Duodenal mucosa (tissue), 2 donors: ENCODE results near the gene CAD.

ENCODE experiments used
- H3K27ac ChIP-seq: one replicate; pipeline ENCODE4 v1.7.0; 2013; ENCODE audit warnings: low read depth, low read length
- H3K27me3 ChIP-seq, 2 donors: one replicate each; pipeline ENCODE4 v1.7.0; 2013; ENCODE audit warnings: low read length in 2 of 2, control low read depth in 1 of 2; ENCODE audit not compliant: insufficient read depth in 2 of 2, control insufficient read depth in 1 of 2
- H3K36me3 ChIP-seq, 2 donors: one replicate each; pipeline ENCODE4 v1.7.0; 2013; ENCODE audit warnings: low read length in 2 of 2, control low read depth in 1 of 2; ENCODE audit not compliant: insufficient read depth in 2 of 2, control insufficient read depth in 1 of 2
- H3K4me1 ChIP-seq, 2 donors: one replicate each; pipeline ENCODE4 v1.7.0; 2013; ENCODE audit warnings: low read length in 2 of 2, control low read depth in 1 of 2; ENCODE audit not compliant: insufficient read depth in 2 of 2, control insufficient read depth in 1 of 2
- H3K4me3 ChIP-seq, 2 donors: one replicate each; pipeline ENCODE4 v1.7.0; 2013; ENCODE audit warnings: low read length in 2 of 2, low read depth in 1 of 2
- H3K9ac ChIP-seq, 2 donors: one replicate each; pipeline ENCODE4 v1.7.0; 2013; ENCODE audit warnings: low read length in 2 of 2, low read depth in 1 of 2
- H3K9me3 ChIP-seq, 2 donors: one replicate each; pipeline ENCODE4 v1.7.0; 2013; ENCODE audit warnings: low read length in 2 of 2, control low read depth in 1 of 2; ENCODE audit not compliant: control insufficient read depth in 1 of 2

The CAD gene

GRCh38 chr2:27222407-27222806 is 5.2 kb downstream of the CAD start:
- Histone ChIP-seq H3K9me3 (no peaks in the 10 kb centered on the region), H3K27me3 (no peaks in the 10 kb centered on the region), H3K4me1 (peaks cover 17 to 19% of the 10 kb centered on the region in 2 donors), H3K27ac (no peak overlapping the region), H3K9ac (no peak overlapping the region), H3K4me3 (no peak overlapping the region), H3K36me3 (peaks cover 38 to 65% of the 10 kb centered on the region in 2 donors)

GRCh38 chr2:27223416-27223815 is 6.2 kb downstream of the CAD start:
- H3K9ac ChIP-seq = no peak overlapping the region
- H3K4me3 ChIP-seq = no peak overlapping the region
- H3K36me3 ChIP-seq = peaks cover 38 to 72% of the 10 kb centered on the region in 2 donors
- H3K27me3 ChIP-seq = no peaks in the 10 kb centered on the region
- H3K27ac ChIP-seq = no peak overlapping the region
- no peaks in the 10 kb centered on the region for H3K9me3 ChIP-seq
- H3K4me1 ChIP-seq = peaks cover 8 to 9% of the 10 kb centered on the region in 2 donors

GRCh38 chr2:27225526-27225925 is 8.4 kb downstream of the CAD start:
- Histone ChIP-seq H3K9me3 (no peaks in the 10 kb centered on the region), H3K4me1 (no peaks in the 10 kb centered on the region), H3K36me3 (peaks cover 38 to 83% of the 10 kb centered on the region in 2 donors)

GRCh38 chr2:27227501-27227900 is 10.3 kb downstream of the CAD start:
- H3K4me3 ChIP-seq = no peak overlapping the region
- H3K36me3 ChIP-seq = peaks cover 44 to 82% of the 10 kb centered on the region in 2 donors
- H3K4me1 ChIP-seq = no peaks in the 10 kb centered on the region
- no peak overlapping the region for H3K9ac ChIP-seq
- no peaks in the 10 kb centered on the region for H3K27me3 ChIP-seq
- H3K9me3 ChIP-seq = no peaks in the 10 kb centered on the region
- H3K27ac ChIP-seq = no peak overlapping the region

More at GRCh38 chr2:27225526-27225925, 8.4 kb downstream of the CAD start:
- H3K27me3 ChIP-seq = no peaks in the 10 kb centered on the region
- no peak overlapping the region for H3K9ac ChIP-seq
- no peak overlapping the region for H3K4me3 ChIP-seq
- H3K27ac ChIP-seq = no peak overlapping the region

- H3K36me3 ChIP-seq = peaks cover 40 to 85% of the 10 kb centered on the region in 2 donors
- H3K9me3 ChIP-seq = no peaks in the 10 kb centered on the region
- H3K9ac ChIP-seq = no peak overlapping the region
- no peaks in the 10 kb centered on the region for H3K27me3 ChIP-seq
- H3K27ac ChIP-seq = no peak overlapping the region
- H3K4me3 ChIP-seq = no peak overlapping the region
- H3K4me1 ChIP-seq = no peaks in the 10 kb centered on the region
Measured at GRCh38 chr2:27231921-27232320, 14.8 kb downstream of the CAD start.

- Histone ChIP-seq H3K4me1 (no peaks in the 10 kb centered on the region), H3K27ac (no peak overlapping the region), H3K27me3 (no peaks in the 10 kb centered on the region), H3K9me3 (no peaks in the 10 kb centered on the region), H3K9ac (no peak overlapping the region), H3K4me3 (no peak overlapping the region), H3K36me3 (peaks cover 46 to 87% of the 10 kb centered on the region in 2 donors)
Measured at GRCh38 chr2:27233341-27233740, 16.2 kb downstream of the CAD start.

GRCh38 chr2:27236136-27236535 is 19.0 kb downstream of the CAD start:
- no peak overlapping the region for H3K27ac ChIP-seq
- no peaks in the 10 kb centered on the region for H3K27me3 ChIP-seq
- H3K9ac ChIP-seq = no peak overlapping the region
- no peaks in the 10 kb centered on the region for H3K9me3 ChIP-seq
- peaks cover 65 to 97% of the 10 kb centered on the region in 2 donors for H3K36me3 ChIP-seq
- H3K4me3 ChIP-seq = no peak overlapping the region
- no peaks in the 10 kb centered on the region for H3K4me1 ChIP-seq

- no peak overlapping the region for H3K27ac ChIP-seq
- H3K36me3 ChIP-seq = peaks cover 63 to 97% of the 10 kb centered on the region in 2 donors
- no peak overlapping the region for H3K9ac ChIP-seq
- H3K4me3 ChIP-seq = no peak overlapping the region
- no peaks in the 10 kb centered on the region for H3K9me3 ChIP-seq
- H3K27me3 ChIP-seq = no peaks in the 10 kb centered on the region
- no peaks in the 10 kb centered on the region for H3K4me1 ChIP-seq
Measured at GRCh38 chr2:27236626-27237025, 19.5 kb downstream of the CAD start.

GRCh38 chr2:27237341-27237945 is 20.3 kb downstream of the CAD start:
- no peak overlapping the region for H3K9ac ChIP-seq
- H3K4me1 ChIP-seq = no peaks in the 10 kb centered on the region
- H3K36me3 ChIP-seq = peaks cover 55 to 97% of the 10 kb centered on the region in 2 donors
- H3K27me3 ChIP-seq = no peaks in the 10 kb centered on the region
- no peaks in the 10 kb centered on the region for H3K9me3 ChIP-seq
- no peak overlapping the region for H3K4me3 ChIP-seq
- H3K27ac ChIP-seq = no peak overlapping the region

GRCh38 chr2:27238976-27239375 is 21.8 kb downstream of the CAD start:
- Histone ChIP-seq H3K27ac (no peak overlapping the region), H3K4me3 (no peak overlapping the region), H3K36me3 (peaks cover 51 to 97% of the 10 kb centered on the region in 2 donors), H3K27me3 (no peaks in the 10 kb centered on the region), H3K4me1 (no peaks in the 10 kb centered on the region), H3K9ac (no peak overlapping the region), H3K9me3 (no peaks in the 10 kb centered on the region)
